Measurements from ENCODE around the gene CSAG1.
"Not testable (repeated sequence)": the region's sequence is repeated elsewhere in the genome, so short reads cannot be mapped to it uniquely, and the experiment has no call there.

CSAG1 gene, protein sequence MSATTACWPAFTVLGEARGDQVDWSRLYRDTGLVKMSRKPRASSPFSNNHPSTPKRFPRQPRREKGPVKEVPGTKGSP

DNA sequence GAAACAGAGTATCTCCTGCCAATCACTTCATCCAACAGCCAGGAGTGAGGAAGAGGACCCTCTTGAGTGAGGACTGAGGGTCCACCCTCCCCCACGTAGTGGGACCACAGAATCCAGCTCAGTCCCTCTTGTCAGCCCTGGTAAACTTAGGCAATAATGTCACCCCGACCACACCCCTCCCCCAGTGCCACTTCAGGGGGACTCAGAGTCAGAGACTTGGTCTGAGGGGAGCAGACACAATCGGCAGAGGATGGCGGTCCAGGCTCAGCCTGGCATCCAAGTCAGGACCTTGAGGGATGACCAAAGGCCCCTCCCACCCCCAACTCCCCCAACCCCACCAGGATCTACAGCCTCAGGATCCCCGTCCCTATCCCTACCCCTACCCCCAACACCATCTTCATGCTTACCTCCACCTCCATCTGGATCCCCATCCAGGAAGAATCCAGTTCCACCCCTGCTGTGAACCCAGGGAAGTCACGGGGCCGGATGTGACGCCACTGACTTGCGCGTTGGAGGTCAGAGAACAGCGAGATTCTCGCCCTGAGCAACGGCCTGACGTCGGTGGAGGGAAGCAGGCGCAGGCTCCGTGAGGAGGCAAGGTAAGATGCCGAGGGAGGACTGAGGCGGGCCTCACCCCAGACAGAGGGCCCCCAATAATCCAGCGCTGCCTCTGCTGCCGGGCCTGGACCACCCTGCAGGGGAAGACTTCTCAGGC, at the start of gene CSAG1, which contains the start of gene MAGEA12:
Gene CSAG1 (minus strand): TSS at position 461 of the 715 bp plus-strand sequence. CDS start 1,261 bp downstream, outside the sequence.
Gene MAGEA12 (plus strand): TSS at position 497 of the 715 bp plus-strand sequence. CDS start 2,405 bp downstream, outside the sequence.
- no peak for DNase-seq

DNA sequence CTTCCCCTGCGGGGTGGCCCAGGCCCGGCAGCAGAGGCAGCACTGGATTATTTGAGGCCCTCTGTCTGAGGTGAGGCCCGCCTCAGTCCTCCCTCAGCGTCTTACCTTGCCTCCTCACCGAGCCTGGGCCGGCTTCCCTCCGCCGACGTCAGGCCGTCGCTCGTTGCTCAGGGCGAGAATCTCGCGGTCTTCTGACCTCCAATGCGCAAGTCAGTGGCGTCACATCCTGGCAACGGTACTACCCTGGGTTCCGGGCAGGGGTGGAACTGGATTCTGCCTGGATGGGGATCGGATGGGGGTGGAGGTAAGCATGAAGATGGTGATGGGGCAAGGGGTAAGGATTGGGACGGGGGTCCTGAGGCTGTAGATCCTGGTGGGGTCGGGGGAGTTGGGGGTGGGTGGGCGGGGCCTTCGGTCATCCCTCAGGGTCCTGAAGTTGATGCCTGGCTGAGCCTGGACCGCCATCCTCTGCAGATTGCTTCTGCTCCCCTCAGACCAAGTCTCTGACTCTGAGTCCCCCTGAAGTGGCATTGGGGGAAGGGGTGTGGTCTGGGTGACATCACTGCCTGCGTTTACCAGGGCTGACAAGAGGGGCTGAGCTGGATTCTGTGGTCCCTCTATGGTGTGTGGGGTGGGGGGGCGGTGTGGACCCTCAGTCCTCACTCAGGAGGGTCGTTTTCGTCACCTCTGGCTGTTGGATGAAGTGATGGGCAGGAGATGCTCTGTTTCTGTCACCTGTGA, 36.2 kb upstream of the CSAG1 start, which contains the start of gene MAGEA6:
Gene MAGEA6 (minus strand): TSS at position 141 of the 741 bp plus-strand sequence. CDS start 2,039 bp downstream, outside the sequence.
- DNase-seq: not testable (repeated sequence)

DNA sequence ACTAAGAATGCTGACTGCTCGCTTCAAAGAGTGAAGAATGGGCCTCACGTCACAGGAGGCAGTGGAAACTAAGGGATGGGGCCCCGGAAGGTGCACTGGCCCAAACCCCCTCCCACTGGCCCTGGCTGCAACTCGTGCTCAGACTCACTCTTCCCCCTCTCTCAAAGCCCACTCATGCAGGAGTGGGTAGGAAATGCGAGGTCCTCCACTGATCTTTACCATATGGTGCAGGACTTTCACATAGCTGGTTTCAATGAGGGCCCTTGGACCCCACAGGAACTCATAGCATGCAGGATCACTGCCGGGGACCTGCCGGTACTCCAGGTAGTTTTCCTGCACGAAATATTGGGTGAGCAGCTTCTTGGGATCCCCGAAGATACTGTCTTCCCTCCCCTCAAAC, 33.0 kb upstream of the CSAG1 start:
- DNase-seq: not testable (repeated sequence)

DNA sequence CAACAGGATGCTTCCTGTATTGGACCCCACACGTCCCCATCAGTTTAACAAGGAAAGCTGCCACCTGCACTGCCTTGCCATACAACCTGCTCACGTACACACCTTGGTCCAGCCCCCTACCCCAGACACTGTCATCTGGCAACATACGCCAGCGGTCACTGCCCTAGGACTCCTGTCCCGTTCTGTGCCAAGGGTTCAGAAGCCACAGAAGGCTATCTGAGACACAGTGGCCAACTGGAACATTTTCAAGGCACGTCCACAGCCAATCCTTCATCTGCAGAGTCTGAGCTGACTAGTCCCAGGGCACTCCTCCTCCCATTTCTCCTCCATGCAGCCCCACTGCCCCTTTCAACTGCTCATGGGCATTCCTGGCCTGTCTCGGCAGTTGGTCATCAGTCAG, 28.1 kb upstream of the CSAG1 start:
- not testable (repeated sequence) for DNase-seq

DNA sequence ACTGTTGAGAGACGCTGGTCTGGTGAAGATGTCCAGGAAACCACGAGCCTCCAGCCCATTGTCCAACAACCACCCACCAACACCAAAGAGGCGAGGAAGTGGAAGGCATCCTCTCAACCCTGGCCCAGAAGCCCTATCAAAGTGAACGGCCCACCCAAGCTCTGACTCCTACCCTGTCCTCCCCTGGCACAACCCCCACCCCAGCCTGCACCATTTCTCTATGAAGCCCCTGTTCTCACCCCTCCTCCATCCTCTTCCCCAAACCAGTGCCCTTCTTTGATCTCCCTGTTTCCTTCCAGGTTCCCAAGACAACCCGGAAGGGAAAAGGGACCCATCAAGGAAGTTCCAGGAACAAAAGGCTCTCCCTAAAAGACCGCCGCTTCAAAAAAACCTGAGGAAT, 26.0 kb upstream of the CSAG1 start:
- not testable (repeated sequence) for DNase-seq

DNA sequence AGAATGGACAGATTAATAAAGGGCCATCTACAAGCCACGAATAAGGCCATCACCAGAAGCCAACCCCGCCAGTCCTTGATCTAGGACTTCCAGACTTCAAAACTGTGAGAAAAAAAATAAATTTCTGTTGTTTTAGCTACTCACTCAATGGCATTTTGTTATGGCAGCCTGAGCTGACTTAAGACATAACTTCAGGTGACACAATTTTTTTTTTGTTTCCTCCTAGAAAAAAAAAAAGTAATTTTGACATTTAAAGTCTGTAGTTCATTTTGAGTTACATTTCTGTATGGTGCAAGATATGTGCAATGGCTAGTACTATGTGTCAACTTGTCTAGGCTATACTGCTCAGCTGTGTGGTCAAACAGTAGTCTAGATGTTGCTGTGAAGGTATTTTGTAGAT, 25.4 kb upstream of the CSAG1 start, which contains the start of gene CSAG3:
Gene CSAG3 (plus strand): TSS at position 301 of the 400 bp plus-strand sequence.
- not testable (repeated sequence) for DNase-seq

DNA sequence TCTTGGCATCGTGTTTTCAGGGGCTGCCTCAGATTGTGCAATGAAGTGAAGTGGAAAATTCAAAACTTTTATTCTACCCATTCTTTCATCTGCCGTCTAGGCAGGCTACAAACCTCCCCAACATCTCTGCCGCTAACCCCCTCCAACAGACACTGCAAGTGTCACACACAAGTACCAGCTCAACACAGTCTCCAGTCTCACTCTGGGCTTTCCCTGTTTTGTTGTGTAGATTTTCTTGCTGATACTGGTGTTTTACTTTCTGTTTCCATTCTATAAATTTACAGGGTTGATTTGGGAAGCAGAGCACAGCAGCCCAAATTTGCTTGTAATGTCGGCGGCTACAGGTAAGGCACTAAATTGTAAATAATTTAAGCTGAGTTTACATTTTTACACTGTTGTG, 21.4 kb upstream of the CSAG1 start:
- not testable (repeated sequence) for DNase-seq

DNA sequence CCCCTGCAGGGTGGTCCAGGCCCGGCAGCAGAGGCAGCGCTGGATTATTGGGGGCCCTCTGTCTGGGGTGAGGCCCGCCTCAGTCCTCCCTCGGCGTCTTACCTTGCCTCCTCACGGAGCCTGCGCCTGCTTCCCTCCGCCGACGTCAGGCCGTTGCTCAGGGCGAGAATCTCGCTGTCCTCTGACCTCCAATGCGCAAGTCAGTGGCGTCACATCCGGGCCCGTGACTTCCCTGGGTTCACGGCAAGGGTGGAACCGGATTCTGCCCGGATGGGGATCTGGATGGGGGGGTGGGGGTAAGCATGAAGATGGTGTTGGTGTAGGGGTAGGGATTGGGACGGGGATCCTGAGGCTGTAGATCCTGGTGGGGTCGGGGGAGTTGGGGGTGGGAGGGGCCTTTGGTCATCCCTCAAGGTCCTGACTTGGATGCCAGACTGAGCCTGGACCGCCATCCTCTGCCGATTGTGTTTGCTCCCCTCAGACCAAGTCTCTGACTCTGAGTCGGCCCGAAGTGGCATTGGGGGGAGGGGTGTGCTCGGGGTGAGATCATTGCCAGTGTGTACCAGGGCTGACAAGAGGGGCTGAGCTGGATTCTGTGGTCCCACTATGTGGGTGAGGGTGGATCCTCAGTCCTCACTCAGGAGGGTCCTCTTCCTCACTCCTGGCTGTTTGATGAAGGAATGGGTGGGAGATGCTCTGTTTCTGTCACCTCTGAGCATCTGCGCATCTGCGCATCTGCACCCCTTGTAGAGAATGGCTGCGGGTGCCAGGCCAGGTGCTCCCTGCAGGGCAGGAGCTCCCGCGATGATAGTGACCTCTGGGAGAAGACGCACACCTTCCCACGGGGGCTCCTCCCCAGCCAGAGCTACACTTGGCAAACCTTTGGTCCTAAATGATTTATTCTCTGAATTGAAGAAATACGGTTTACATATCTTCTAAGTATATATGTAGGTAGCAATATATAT, 20.4 kb upstream of the CSAG1 start, which contains the start of gene MAGEA2:
Gene MAGEA2 (minus strand): TSS at position 157 of the 965 bp plus-strand sequence. CDS start 2,479 bp downstream, outside the sequence.
- not testable (repeated sequence) for DNase-seq

DNA sequence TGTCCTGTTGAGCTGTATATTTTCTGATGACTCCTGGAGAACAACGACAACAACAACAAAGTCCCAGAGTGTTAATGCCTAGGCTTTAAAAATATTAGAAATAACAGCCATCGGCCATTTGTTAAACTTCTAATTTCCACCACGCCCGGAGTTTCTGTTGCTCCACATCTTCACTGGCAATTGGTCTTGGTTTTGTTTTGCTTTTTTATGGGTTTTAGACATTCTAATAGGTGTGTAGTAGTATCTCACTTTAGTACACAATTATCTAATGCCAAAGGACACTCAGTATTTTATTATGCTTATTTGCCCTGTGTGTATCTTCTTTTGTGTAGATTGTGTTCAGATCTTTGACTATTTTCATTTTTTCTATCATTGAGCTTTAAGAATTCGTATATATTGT, 5.0 kb upstream of the CSAG1 start:
- no peak for DNase-seq

DNA sequence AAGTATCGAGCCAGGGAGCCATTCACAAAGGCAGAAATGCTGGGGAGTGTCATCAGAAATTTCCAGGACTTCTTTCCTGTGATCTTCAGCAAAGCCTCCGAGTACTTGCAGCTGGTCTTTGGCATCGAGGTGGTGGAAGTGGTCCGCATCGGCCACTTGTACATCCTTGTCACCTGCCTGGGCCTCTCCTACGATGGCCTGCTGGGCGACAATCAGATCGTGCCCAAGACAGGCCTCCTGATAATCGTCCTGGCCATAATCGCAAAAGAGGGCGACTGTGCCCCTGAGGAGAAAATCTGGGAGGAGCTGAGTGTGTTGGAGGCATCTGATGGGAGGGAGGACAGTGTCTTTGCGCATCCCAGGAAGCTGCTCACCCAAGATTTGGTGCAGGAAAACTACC, 3.0 kb upstream of the CSAG1 start:
- not testable (repeated sequence) for DNase-seq

DNA sequence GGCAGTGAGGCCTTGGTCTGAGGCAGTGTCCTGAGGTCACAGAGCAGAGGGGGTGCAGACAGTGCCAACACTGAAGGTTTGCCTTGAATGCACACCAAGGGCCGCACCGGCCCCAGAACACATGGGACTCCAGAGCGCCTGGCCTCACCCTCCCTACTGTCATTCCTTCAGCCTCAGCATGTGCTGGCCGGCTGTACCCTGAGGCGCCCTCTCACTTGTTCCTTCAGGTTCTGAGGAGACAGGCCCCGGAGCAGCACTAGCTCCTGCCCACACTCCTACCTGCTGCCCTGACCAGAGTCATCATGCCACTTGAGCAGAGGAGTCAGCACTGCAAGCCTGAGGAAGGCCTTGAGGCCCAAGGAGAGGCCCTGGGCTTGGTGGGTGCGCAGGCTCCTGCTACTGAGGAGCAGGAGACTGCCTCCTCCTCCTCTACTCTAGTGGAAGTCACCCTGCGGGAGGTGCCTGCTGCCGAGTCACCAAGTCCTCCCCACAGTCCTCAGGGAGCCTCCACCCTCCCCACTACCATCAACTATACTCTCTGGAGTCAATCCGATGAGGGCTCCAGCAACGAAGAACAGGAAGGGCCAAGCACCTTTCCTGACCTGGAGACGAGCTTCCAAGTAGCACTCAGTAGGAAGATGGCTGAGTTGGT, 2.5 kb upstream of the CSAG1 start:
- no peak for DNase-seq

DNA sequence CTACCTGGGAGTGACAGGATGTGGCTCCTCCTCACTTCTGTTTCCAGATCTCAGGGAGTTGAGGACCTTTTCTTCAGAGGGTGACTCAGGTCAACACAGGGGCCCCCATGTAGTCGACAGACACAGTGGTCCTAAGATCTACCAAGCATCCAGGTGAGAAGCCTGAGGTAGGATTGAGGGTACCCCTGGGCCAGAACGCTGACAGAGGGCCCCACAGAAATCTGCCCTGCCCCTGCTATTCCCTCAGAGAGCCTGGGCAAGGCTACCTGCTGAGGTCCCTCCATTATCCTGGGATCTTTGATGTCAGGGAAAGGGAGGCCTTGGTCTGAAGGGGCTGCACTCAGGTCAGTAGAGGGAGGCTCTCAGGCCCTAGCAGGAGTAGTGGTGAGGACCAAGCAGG, 1.6 kb upstream of the CSAG1 start:
- DNase-seq: no peak

DNA sequence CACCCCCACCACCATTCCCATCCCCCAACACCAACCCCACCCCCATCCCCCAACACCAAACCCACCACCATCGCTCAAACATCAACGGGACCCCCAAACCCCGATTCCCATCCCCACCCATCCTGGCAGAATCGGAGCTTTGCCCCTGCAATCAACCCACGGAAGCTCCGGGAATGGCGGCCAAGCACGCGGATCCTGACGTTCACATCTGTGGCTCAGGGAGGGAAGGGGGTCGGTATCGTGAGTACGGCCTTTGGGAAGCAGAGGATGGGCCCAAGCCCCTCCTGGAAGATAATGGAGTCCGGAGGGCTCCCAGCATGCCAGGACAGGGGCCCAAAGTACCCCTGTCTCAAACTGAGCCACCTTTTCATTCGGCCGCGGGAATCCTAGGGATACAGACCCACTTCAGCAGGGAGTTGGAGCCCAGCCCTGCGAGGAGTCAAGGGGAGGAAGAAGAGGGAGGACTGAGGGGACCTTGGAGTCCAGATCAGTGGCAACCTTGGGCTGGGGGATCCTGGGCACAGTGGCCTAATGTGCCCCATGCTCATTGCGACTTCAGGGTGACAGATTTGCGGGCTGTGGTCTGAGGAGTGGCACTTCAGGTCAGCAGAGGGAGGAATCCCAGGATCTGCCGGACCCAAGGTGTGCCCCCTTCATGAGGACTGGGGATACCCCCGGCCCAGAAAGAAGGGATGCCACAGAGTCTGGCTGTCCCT, 780 bp upstream of the CSAG1 start:
- DNase-seq: not testable (repeated sequence)

DNA sequence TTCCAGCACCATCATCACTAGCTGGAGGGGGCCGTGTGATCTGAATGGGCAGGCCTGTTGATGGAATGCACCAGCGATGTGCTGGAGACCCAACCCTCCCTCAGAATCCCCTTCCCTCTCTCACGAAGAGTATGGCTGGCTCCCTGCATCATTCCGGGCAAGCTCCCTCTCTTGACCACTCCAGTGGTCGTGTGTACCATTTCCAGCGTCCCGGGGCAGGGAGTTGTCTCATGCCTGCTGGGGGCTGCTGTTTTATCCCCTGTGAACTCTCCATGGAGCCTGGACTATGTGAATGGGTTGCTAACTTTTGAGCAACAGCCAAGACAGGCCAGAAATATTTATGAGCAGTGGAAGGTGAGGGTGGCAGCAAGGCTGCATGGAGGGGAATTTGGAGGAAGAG, 8.1 kb downstream of the CSAG1 start:
- no peak for DNase-seq

DNA sequence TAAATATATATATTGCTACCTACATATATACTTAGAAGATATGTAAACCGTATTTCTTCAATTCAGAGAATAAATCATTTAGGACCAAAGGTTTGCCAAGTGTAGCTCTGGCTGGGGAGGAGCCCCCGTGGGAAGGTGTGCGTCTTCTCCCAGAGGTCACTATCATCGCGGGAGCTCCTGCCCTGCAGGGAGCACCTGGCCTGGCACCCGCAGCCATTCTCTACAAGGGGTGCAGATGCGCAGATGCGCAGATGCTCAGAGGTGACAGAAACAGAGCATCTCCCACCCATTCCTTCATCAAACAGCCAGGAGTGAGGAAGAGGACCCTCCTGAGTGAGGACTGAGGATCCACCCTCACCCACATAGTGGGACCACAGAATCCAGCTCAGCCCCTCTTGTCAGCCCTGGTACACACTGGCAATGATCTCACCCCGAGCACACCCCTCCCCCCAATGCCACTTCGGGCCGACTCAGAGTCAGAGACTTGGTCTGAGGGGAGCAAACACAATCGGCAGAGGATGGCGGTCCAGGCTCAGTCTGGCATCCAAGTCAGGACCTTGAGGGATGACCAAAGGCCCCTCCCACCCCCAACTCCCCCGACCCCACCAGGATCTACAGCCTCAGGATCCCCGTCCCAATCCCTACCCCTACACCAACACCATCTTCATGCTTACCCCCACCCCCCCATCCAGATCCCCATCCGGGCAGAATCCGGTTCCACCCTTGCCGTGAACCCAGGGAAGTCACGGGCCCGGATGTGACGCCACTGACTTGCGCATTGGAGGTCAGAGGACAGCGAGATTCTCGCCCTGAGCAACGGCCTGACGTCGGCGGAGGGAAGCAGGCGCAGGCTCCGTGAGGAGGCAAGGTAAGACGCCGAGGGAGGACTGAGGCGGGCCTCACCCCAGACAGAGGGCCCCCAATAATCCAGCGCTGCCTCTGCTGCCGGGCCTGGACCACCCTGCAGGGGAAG, 19.4 kb downstream of the CSAG1 start, which contains the start of gene MAGEA2B:
Gene MAGEA2B (plus strand): TSS at position 814 of the 973 bp plus-strand sequence. CDS start 2,479 bp downstream, outside the sequence.
- DNase-seq: not testable (repeated sequence)

DNA sequence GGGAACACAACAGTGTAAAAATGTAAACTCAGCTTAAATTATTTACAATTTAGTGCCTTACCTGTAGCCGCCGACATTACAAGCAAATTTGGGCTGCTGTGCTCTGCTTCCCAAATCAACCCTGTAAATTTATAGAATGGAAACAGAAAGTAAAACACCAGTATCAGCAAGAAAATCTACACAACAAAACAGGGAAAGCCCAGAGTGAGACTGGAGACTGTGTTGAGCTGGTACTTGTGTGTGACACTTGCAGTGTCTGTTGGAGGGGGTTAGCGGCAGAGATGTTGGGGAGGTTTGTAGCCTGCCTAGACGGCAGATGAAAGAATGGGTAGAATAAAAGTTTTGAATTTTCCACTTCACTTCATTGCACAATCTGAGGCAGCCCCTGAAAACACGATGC, 20.3 kb downstream of the CSAG1 start:
- not testable (repeated sequence) for DNase-seq

DNA sequence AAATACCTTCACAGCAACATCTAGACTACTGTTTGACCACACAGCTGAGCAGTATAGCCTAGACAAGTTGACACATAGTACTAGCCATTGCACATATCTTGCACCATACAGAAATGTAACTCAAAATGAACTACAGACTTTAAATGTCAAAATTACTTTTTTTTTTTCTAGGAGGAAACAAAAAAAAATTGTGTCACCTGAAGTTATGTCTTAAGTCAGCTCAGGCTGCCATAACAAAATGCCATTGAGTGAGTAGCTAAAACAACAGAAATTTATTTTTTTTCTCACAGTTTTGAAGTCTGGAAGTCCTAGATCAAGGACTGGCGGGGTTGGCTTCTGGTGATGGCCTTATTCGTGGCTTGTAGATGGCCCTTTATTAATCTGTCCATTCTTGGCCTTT, 24.3 kb downstream of the CSAG1 start, which contains the start of gene CSAG2:
Gene CSAG2 (minus strand): TSS at position 101 of the 400 bp plus-strand sequence. CDS start 161 bp downstream, outside the sequence.
- DNase-seq: not testable (repeated sequence)

DNA sequence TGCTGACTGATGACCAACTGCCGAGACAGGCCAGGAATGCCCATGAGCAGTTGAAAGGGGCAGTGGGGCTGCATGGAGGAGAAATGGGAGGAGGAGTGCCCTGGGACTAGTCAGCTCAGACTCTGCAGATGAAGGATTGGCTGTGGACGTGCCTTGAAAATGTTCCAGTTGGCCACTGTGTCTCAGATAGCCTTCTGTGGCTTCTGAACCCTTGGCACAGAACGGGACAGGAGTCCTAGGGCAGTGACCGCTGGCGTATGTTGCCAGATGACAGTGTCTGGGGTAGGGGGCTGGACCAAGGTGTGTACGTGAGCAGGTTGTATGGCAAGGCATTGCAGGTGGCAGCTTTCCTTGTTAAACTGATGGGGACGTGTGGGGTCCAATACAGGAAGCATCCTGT, 27.0 kb downstream of the CSAG1 start:
- DNase-seq: not testable (repeated sequence)

DNA sequence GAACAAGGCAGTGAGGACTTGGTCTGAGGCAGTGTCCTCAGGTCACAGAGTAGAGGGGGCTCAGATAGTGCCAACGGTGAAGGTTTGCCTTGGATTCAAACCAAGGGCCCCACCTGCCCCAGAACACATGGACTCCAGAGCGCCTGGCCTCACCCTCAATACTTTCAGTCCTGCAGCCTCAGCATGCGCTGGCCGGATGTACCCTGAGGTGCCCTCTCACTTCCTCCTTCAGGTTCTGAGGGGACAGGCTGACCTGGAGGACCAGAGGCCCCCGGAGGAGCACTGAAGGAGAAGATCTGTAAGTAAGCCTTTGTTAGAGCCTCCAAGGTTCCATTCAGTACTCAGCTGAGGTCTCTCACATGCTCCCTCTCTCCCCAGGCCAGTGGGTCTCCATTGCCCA, 33.1 kb downstream of the CSAG1 start:
- DNase-seq: not testable (repeated sequence)
